ENCODE measurements around the gene ATXN10.

DNA sequence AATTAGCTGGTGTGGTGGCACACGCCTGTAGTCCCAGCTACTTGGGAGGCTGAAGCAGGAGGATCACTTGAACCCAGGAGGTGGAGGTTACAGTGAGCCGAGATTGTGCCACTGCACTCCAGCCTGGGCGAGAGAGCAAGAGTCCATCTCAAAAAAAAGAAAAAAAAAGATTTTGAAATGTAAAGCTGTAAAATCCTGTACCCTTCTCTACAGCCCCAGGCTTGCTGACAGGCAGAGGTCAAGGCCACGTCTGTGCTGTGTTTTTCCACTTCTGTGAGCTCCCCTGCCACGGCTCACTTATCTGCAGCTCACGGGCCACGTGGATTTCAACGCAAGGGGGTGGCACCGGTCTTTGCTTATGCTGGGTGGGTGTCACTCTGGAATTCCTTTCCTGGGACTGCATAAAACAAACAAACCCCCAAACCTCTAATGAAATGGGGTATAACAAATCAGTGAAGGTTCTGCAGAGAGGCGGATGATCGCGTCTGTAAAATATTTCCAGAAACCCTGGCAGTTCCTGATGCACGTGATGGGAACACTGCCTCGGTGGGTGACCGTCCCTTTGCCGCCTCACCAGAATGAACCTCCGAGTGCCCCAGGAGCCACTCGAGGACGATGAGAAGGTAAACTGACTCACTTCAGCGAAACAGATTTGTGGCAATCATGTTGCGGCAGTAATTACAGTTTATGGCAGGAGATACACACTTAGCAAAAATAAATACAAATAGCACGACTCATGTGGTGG is 44.0 kb upstream of the ATXN10 start:
- TF ChIP-seq, protein P1, sequence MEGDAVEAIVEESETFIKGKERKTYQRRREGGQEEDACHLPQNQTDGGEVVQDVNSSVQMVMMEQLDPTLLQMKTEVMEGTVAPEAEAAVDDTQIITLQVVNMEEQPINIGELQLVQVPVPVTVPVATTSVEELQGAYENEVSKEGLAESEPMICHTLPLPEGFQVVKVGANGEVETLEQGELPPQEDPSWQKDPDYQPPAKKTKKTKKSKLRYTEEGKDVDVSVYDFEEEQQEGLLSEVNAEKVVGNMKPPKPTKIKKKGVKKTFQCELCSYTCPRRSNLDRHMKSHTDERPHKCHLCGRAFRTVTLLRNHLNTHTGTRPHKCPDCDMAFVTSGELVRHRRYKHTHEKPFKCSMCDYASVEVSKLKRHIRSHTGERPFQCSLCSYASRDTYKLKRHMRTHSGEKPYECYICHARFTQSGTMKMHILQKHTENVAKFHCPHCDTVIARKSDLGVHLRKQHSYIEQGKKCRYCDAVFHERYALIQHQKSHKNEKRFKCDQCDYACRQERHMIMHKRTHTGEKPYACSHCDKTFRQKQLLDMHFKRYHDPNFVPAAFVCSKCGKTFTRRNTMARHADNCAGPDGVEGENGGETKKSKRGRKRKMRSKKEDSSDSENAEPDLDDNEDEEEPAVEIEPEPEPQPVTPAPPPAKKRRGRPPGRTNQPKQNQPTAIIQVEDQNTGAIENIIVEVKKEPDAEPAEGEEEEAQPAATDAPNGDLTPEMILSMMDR (IDR thresholded peaks at IDR 0.05), result no peak
- TF ChIP-seq POLR2A (IDR thresholded peaks at IDR 0.05), result no peak
